ENCODE measurements around the gene ZBBX.
"Not testable (repeated sequence)": the region's sequence is repeated elsewhere in the genome, so short reads cannot be mapped to it uniquely, and the experiment has no call there.

The ZBBX gene, protein sequence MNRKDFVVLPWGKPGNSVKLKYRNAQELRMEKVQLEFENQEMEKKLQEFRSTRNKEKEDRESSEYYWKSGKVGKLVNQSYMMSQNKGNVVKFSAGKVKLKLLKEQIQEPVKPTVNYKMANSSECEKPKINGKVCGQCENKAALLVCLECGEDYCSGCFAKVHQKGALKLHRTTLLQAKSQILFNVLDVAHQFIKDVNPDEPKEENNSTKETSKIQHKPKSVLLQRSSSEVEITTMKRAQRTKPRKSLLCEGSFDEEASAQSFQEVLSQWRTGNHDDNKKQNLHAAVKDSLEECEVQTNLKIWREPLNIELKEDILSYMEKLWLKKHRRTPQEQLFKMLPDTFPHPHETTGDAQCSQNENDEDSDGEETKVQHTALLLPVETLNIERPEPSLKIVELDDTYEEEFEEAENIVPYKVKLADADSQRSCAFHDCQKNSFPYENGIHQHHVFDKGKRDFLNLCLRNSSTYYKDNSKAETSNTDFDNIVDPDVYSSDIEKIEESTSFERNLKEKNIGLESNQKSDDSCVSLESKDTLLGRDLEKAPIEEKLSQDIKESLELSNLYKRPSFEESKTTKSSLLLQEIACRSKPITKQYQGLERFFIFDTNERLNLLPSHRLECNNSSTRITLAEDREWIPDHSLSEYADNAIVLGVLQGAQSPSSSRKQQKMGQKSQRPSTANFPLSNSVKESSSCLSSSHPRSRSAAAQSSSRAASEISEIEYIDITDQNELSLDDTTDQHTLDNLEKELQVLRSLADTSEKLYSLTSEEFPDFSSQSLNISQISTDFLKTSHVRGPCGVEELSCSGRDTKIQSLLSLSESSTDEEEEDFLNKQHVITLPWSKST

DNA sequence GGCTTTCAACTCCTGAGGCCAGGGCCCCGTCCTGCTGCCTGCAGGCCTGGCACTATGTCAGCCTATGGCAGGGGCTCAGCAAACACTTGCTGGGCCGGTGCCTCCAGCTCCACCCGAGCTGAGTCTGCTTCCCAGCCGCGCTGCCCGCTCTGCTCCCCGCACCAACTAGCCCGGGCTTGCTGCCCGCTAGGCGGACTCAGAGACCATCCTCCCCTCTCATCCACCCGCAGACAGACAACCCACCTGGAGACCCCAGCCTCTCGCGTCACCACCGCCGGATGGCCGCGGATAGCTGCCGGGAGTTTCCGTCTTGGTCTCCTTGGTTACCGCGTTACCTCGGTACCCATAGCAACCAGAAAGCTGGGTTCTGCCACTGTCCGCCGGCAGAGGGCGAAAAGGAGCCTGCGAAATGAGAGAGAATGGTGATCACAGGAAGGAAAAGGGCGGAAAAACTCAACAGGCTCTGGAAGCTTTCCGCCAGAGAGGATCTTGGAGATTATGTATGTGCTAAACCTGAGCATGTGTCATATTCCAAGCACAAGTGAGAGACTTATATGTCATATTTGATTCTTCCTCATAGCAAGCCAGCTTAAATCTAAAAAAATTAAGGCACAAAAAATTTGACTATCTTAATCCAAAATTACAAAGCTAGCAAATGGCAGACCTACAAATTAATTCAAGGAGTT is at the start of gene ZBBX:
TSS of gene ZBBX (minus strand) at position 294 of the 686 bp plus-strand sequence. CDS start 7,396 bp downstream, outside the sequence.
- Histone ChIP-seq H3K4me1 (peaks cover 4% of the 10 kb centered on the region; the same call in 1 of the 2 replicates), H3K4me3 (peak within 1 kb of the TSS; percentile 42), H3K27me3 (ENCODE audit: low read depth) (peaks cover 2% of the 10 kb centered on the region), H3K9me3 (no peaks in the 10 kb centered on the region), H3K36me3 (replicated peaks) (no peaks in the 10 kb centered on the region)
- in situ Hi-C loops (cut with MboI; ENCODE audit: low sequenced_read_pairs), result no loop called here
- peak; percentile 81 to 93 for DNase-seq (ENCODE audit: low spot score in 2 of 2)

GRCh38 chr3:167426962-167427361 is 46.9 kb upstream of the ZBBX start:
- DNase-seq (ENCODE audit: low spot score in 2 of 2); H3K9me3 ChIP-seq; in situ Hi-C loops (cut with MboI; ENCODE audit: low sequenced_read_pairs); H3K4me3 ChIP-seq; H3K4me1 ChIP-seq; H3K36me3 ChIP-seq (replicated peaks); H3K27me3 ChIP-seq (ENCODE audit: low read depth): not testable (repeated sequence)

GRCh38 chr3:167422396-167422795 is 42.3 kb upstream of the ZBBX start:
- H3K4me1 ChIP-seq; H3K36me3 ChIP-seq (replicated peaks); H3K9me3 ChIP-seq; H3K27me3 ChIP-seq (ENCODE audit: low read depth); DNase-seq (ENCODE audit: low spot score in 2 of 2); H3K4me3 ChIP-seq: not testable (repeated sequence)
- in situ Hi-C loops (cut with MboI; ENCODE audit: low sequenced_read_pairs), result loop anchor here (25.0 kb wide), 2 partner anchors 465 to 590 kb away; no protein-coding TSS in a partner anchor

GRCh38 chr3:167409611-167410010 is 29.5 kb upstream of the ZBBX start:
- no peaks in the 10 kb centered on the region for H3K9me3 ChIP-seq

DNA sequence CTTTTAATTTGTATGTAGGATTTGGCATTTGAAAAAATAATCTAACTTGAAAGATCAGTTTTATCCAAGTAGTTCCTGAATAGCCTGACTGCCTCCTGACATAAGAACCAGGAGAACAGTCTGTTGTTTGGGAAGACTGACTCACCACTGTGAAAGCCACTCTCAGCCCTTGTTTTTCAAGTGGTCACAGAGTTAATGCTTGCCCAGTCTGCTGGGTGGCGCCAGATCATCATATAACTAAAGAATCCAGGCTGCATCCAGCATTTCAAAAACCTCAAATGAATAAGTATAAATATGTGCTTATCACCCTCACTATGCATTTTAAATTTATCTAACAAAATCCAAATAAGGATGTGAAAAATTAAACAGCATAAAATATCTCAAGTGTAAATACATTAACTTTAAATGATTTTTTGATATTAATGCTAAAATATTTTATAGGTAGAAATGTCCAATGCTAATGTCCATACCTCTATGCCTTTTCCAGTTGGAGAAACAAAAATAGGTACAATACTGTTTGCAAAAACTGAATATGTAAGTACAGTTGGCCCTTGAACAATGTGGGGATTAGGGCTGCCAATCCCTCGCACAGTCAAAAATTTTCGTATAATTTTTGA is 26.9 kb upstream of the ZBBX start:
- peak; percentile 39 to 62 for DNase-seq (ENCODE audit: low spot score in 2 of 2)
- Histone ChIP-seq H3K4me1 (no peaks in the 10 kb centered on the region), H3K4me3 (no peak overlapping the region), H3K36me3 (replicated peaks) (no peaks in the 10 kb centered on the region), H3K27me3 (ENCODE audit: low read depth) (no peaks in the 10 kb centered on the region), H3K9me3 (no peaks in the 10 kb centered on the region)
- in situ Hi-C loops (cut with MboI; ENCODE audit: low sequenced_read_pairs), result loop anchor here (10.0 to 25.0 kb wide), 3 partner anchors 278 to 605 kb away; no protein-coding TSS in a partner anchor

More at GRCh38 chr3:167409611-167410010, 29.5 kb upstream of the ZBBX start:
- Histone ChIP-seq H3K27me3 (ENCODE audit: low read depth) (no peaks in the 10 kb centered on the region), H3K4me3 (no peak overlapping the region), H3K36me3 (replicated peaks) (no peaks in the 10 kb centered on the region), H3K4me1 (no peaks in the 10 kb centered on the region)
- in situ Hi-C loops (cut with MboI; ENCODE audit: low sequenced_read_pairs), result loop anchor here (10.0 to 25.0 kb wide), 3 partner anchors 275 to 603 kb away; no protein-coding TSS in a partner anchor
- no peak for DNase-seq (ENCODE audit: low spot score in 2 of 2)

GRCh38 chr3:167397826-167398225 is 17.7 kb upstream of the ZBBX start:
- Histone ChIP-seq H3K36me3 (replicated peaks) (no peaks in the 10 kb centered on the region), H3K4me1 (no peaks in the 10 kb centered on the region; the same call in none of the 2 replicates), H3K4me3 (no peak overlapping the region), H3K9me3 (no peaks in the 10 kb centered on the region), H3K27me3 (ENCODE audit: low read depth) (no peaks in the 10 kb centered on the region)
- in situ Hi-C loops (cut with MboI; ENCODE audit: low sequenced_read_pairs), result no loop called here
- DNase-seq (ENCODE audit: low spot score in 2 of 2), result no peak

- Histone ChIP-seq H3K4me3 (no peak overlapping the region), H3K27me3 (ENCODE audit: low read depth) (peaks cover 2% of the 10 kb centered on the region; the same call in 1 of the 2 replicates), H3K9me3 (no peaks in the 10 kb centered on the region), H3K36me3 (replicated peaks) (no peaks in the 10 kb centered on the region), H3K4me1 (no peaks in the 10 kb centered on the region; the same call in none of the 2 replicates)
- in situ Hi-C loops (cut with MboI; ENCODE audit: low sequenced_read_pairs), result no loop called here
- DNase-seq (ENCODE audit: low spot score in 2 of 2), result peak; percentile 8 to 11
Observed at GRCh38 chr3:167396075-167396474, 16.0 kb upstream of the ZBBX start.

DNA sequence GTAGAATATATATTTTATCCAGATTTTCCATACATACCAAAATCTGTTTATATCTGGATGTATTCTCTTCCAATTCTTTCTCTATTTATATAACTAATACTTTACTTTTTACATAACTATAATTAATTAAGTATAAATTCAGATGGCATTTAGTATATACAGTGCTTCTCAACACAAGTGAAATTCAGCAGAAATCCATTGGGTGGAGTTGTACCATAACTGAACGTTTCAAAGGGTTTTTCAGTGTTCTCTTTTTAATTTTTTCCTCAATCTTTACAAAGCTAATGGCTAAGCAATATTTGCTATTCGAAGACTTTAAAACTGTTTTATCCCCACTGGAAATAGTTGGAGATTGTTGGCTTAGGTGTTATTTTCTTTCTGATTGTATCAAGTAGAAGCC is 13.9 kb upstream of the ZBBX start:
- H3K4me3 ChIP-seq, result no peak overlapping the region
- in situ Hi-C loops (cut with MboI; ENCODE audit: low sequenced_read_pairs), result no loop called here
- DNase-seq (ENCODE audit: low spot score in 2 of 2), result peak in 1 of 2 experiments; percentile 4
- no peaks in the 10 kb centered on the region for H3K36me3 ChIP-seq (replicated peaks)
- no peaks in the 10 kb centered on the region for H3K9me3 ChIP-seq
- no peaks in the 10 kb centered on the region; the same call in none of the 2 replicates for H3K4me1 ChIP-seq
- H3K27me3 ChIP-seq (ENCODE audit: low read depth), result peaks cover 2% of the 10 kb centered on the region; the same call in 1 of the 2 replicates

DNA sequence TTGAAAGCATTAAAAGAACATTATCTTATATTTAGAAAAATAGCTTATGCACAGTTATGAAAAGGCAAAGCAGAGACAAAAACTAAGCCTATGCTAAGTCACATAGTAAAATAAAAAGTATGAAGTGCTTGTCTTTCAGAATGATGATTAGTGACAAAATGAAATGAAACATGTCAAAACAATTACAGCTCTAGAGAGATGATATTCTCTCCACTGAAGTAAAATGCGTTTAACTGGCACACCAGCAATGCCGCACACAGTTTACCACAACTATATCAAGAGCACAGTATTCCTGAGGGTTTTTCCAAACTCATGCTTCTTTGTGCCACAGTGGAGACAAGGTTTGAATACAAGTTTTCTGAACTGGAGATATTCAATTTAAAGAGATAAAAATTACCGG is 2.1 kb upstream of the ZBBX start:
- in situ Hi-C loops (cut with MboI; ENCODE audit: low sequenced_read_pairs), result no loop called here
- Histone ChIP-seq H3K9me3 (no peaks in the 10 kb centered on the region), H3K36me3 (replicated peaks) (no peaks in the 10 kb centered on the region), H3K4me1 (peaks cover 4% of the 10 kb centered on the region; the same call in 1 of the 2 replicates), H3K27me3 (ENCODE audit: low read depth) (peaks cover 2% of the 10 kb centered on the region), H3K4me3 (no peak overlapping the region)
- no peak for DNase-seq (ENCODE audit: low spot score in 2 of 2)

GRCh38 chr3:167375478-167375877 is 4.6 kb downstream of the ZBBX start:
- in situ Hi-C loops (cut with MboI; ENCODE audit: low sequenced_read_pairs), result no loop called here
- Histone ChIP-seq H3K4me1 (peaks cover 2% of the 10 kb centered on the region; the same call in 1 of the 2 replicates), H3K27me3 (ENCODE audit: low read depth) (peaks cover 2% of the 10 kb centered on the region; the same call in 1 of the 2 replicates), H3K9me3 (no peaks in the 10 kb centered on the region), H3K36me3 (replicated peaks) (no peaks in the 10 kb centered on the region), H3K4me3 (no peak overlapping the region)
- no peak for DNase-seq (ENCODE audit: low spot score in 2 of 2)

GRCh38 chr3:167372138-167372537 is 8.0 kb downstream of the ZBBX start:
- DNase-seq (ENCODE audit: low spot score in 2 of 2), result no peak
- H3K27me3 ChIP-seq (ENCODE audit: low read depth), result no peaks in the 10 kb centered on the region
- in situ Hi-C loops (cut with MboI; ENCODE audit: low sequenced_read_pairs), result no loop called here
- no peaks in the 10 kb centered on the region for H3K4me1 ChIP-seq
- H3K9me3 ChIP-seq, result no peaks in the 10 kb centered on the region
- H3K36me3 ChIP-seq (replicated peaks), result no peaks in the 10 kb centered on the region
- H3K4me3 ChIP-seq, result no peak overlapping the region

- H3K4me1 ChIP-seq, result no peaks in the 10 kb centered on the region
- H3K9me3 ChIP-seq, result no peaks in the 10 kb centered on the region
- H3K36me3 ChIP-seq (replicated peaks), result no peaks in the 10 kb centered on the region
- no peak overlapping the region for H3K4me3 ChIP-seq
- no peaks in the 10 kb centered on the region for H3K27me3 ChIP-seq (ENCODE audit: low read depth)
- in situ Hi-C loops (cut with MboI; ENCODE audit: low sequenced_read_pairs), result no loop called here
- DNase-seq (ENCODE audit: low spot score in 2 of 2), result no peak
Observed at GRCh38 chr3:167361948-167362347, 18.1 kb downstream of the ZBBX start.

GRCh38 chr3:167361306-167361705 is 18.8 kb downstream of the ZBBX start:
- in situ Hi-C loops (cut with MboI; ENCODE audit: low sequenced_read_pairs), result no loop called here

More at GRCh38 chr3:167361306-167361705, 18.8 kb downstream of the ZBBX start:
- no peaks in the 10 kb centered on the region for H3K27me3 ChIP-seq (ENCODE audit: low read depth)
- DNase-seq (ENCODE audit: low spot score in 2 of 2), result no peak
- H3K9me3 ChIP-seq, result no peaks in the 10 kb centered on the region
- no peak overlapping the region for H3K4me3 ChIP-seq
- no peaks in the 10 kb centered on the region for H3K36me3 ChIP-seq (replicated peaks)
- no peaks in the 10 kb centered on the region for H3K4me1 ChIP-seq

Measured in HAP-1 (cell line).